ENCODE data around the gene OSMR. TPM values are rescaled to one million over a fixed set of nuclear protein-coding genes. Genes with fewer than 3 reads are reported as not detected.

The OSMR gene
- polyA plus RNA-seq, 1 of the 3 experiments (the other 2 are of a cell fraction), result 56.0 TPM

- TF ChIP-seq CTCF (IDR thresholded peaks at IDR 0.05) (no peak), TEAD4 (IDR thresholded peaks at IDR 0.05; ENCODE audit: borderline replicate concordance, insufficient read depth) (no peak), FOXJ3 (CRISPR knock-in tag; IDR thresholded peaks at IDR 0.05) (no peak), EZH2phosphoT487 (IDR thresholded peaks at IDR 0.05; ENCODE audit: borderline replicate concordance, low read depth) (no peak), SIN3A (IDR thresholded peaks at IDR 0.05; ENCODE audit: borderline replicate concordance, low read depth, low read length) (no peak)
- TF ChIP-seq, protein P1, sequence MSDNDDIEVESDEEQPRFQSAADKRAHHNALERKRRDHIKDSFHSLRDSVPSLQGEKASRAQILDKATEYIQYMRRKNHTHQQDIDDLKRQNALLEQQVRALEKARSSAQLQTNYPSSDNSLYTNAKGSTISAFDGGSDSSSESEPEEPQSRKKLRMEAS (IDR thresholded peaks at IDR 0.05; ENCODE audit: low read depth), result no peak
- H3K9me3 ChIP-seq, result no peaks in the 10 kb centered on the region
- peaks cover 0 to 7% of the 10 kb centered on the region in 2 experiments; a peak in 1 of 4 replicates for H3K4me1 ChIP-seq (ENCODE audit: control insufficient read depth in 1 of 2, insufficient read depth in 2 of 2, low read depth in 1 of 2, low read length in 1 of 2)
- no peak overlapping the region for H2AFZ ChIP-seq (ENCODE audit: low read depth)
- no peak for DNase-seq
- 66% methylated on average over 2 of the region's 2 CpGs for WGBS (ENCODE audit: low lambda C conversion rate)
- H3K4me3 ChIP-seq (ENCODE audit: low read depth in 2 of 2, low read length in 1 of 2), result no peak overlapping the region
- no peak overlapping the region for H3K27ac ChIP-seq (ENCODE audit: low read depth in 2 of 2, low read length in 1 of 2)
- no peak overlapping the region for H3K9ac ChIP-seq
- peaks cover 44% of the 10 kb centered on the region; the same call in 1 of the 2 replicates for H3K79me2 ChIP-seq (ENCODE audit: insufficient read depth)
- no peaks in the 10 kb centered on the region for H4K20me1 ChIP-seq (ENCODE audit: insufficient read depth)
- ChIA-PET POLR2A (no interaction called here), CTCF (interaction anchor here (0.7 to 1.4 kb wide), 3 partner anchors 32 to 435 kb away, joined by 3 to 4 read pairs (median 3); no protein-coding TSS in a partner anchor)
- no peaks in the 10 kb centered on the region for H3K9me2 ChIP-seq
- no peaks in the 10 kb centered on the region for H3K27me3 ChIP-seq (ENCODE audit: insufficient read depth)
- H3F3A ChIP-seq (replicated peaks; ENCODE audit: insufficient read depth), result peaks cover 13% of the 10 kb centered on the region
- peaks cover 0 to 15% of the 10 kb centered on the region in 2 experiments for H3K36me3 ChIP-seq (replicated peaks in 1 of 2; ENCODE audit: control insufficient read depth in 1 of 2, insufficient read depth in 2 of 2, low read length in 1 of 2)
- H3K4me2 ChIP-seq, result no peak overlapping the region
Observed at GRCh38 chr5:38837416-38837815, 8.4 kb upstream of the OSMR start.

- CTCF ChIA-PET, result interaction anchor here (1.2 to 1.4 kb wide), 2 partner anchors 32 to 85 kb away, joined by 3 to 4 read pairs; no protein-coding TSS in a partner anchor
- Histone ChIP-seq H3F3A (replicated peaks; ENCODE audit: insufficient read depth) (peaks cover 13% of the 10 kb centered on the region), H3K9me3 (no peaks in the 10 kb centered on the region), H3K36me3 (replicated peaks in 1 of 2; ENCODE audit: control insufficient read depth in 1 of 2, insufficient read depth in 2 of 2, low read length in 1 of 2) (peaks cover 0 to 15% of the 10 kb centered on the region in 2 experiments), H3K4me3 (ENCODE audit: low read depth in 2 of 2, low read length in 1 of 2) (no peak overlapping the region), H3K9ac (no peak overlapping the region), H4K20me1 (ENCODE audit: insufficient read depth) (no peaks in the 10 kb centered on the region), H3K4me2 (no peak overlapping the region), H3K27ac (ENCODE audit: low read depth in 2 of 2, low read length in 1 of 2) (no peak overlapping the region), H3K4me1 (ENCODE audit: control insufficient read depth in 1 of 2, insufficient read depth in 2 of 2, low read depth in 1 of 2, low read length in 1 of 2) (peaks cover 0 to 7% of the 10 kb centered on the region in 2 experiments; a peak in 1 of 4 replicates), H3K27me3 (ENCODE audit: insufficient read depth) (no peaks in the 10 kb centered on the region), H3K9me2 (no peaks in the 10 kb centered on the region), H3K79me2 (ENCODE audit: insufficient read depth) (peaks cover 44% of the 10 kb centered on the region; the same call in 1 of the 2 replicates), H2AFZ (ENCODE audit: low read depth) (no peak overlapping the region)
- no peak for TF ChIP-seq GABPA (IDR thresholded peaks at IDR 0.05; ENCODE audit: low read depth)
- no peak for TF ChIP-seq RAD21 (IDR thresholded peaks at IDR 0.05; ENCODE audit: low read length)
- TF ChIP-seq FOXJ3 (CRISPR knock-in tag; IDR thresholded peaks at IDR 0.05), result no peak
- no peak for TF ChIP-seq POLR2AphosphoS5 (IDR thresholded peaks at IDR 0.05; ENCODE audit: low read depth, low read length)
- no peak for TF ChIP-seq TEAD4 (IDR thresholded peaks at IDR 0.05; ENCODE audit: borderline replicate concordance, insufficient read depth)
- TF ChIP-seq SMC3 (IDR thresholded peaks at IDR 0.05; ENCODE audit: low read depth, low read length), result no peak
- no peak for TF ChIP-seq EP300 (IDR thresholded peaks at IDR 0.05; ENCODE audit: borderline replicate concordance in 1 of 2, low read depth in 1 of 2, low read length in 1 of 2)
- TF ChIP-seq, protein P1 (IDR thresholded peaks at IDR 0.05; ENCODE audit: low read depth), result no peak
- TF ChIP-seq ELF1 (IDR thresholded peaks at IDR 0.05), result no peak
- WGBS (ENCODE audit: low lambda C conversion rate), result 69% methylated on average over 2 of the region's 2 CpGs
- DNase-seq, result no peak
- POLR2A ChIA-PET, result no interaction called here
Observed at GRCh38 chr5:38837932-38838331, 7.9 kb upstream of the OSMR start.

Data from SK-N-SH (cell line).